ENCODE results near the gene LBP. TPM values are rescaled to one million over a fixed set of nuclear protein-coding genes. Genes with fewer than 3 reads are reported as not detected.

LBP gene
- total and polyA plus RNA-seq, 2 donors (not counting 1 experiment from before 2014, with no cell fraction given): not detected

DNA sequence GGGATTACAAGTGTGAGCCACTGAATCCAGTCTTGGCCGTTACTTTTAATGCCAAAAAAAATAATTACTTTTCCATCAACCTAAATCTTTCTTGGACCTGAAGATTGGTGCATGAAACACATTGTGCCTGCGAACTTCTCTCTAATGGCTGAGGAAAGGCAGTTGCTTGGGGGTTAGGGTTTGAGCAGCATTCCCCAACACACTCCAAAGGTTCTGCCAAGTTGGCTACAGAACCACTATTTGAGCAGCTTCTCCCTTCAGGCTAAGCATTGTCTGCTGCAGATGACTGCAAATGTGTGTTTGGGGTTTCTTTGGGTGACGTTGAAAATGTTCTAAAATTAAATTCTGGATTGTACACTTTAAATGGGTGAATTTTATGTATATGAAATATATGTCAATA lies 6.3 kb upstream of the LBP start:
- Mint-ChIP-seq H3K27ac (no peak overlapping the region), H3K27me3 (peaks cover 30% of the 10 kb centered on the region), H3K4me3 (no peak overlapping the region), H3K9me3 (ENCODE audit: insufficient read depth) (peaks cover 3% of the 10 kb centered on the region), H3K4me1 (no peaks in the 10 kb centered on the region)
- ChIA-PET CTCF (no interaction called here), POLR2A (no interaction called here)
- ATAC-seq (ENCODE audit: low read depth) (no peak), DNase-seq (no peak)
- H3K4me2 ChIP-seq (replicated peaks; ENCODE audit: low read depth, low read length, poor library complexity, severe bottlenecking): no peak overlapping the region
- H3K27me3 ChIP-seq (replicated peaks in 1 of 4; ENCODE audit: control extremely low read depth in 1 of 4, control insufficient read depth in 3 of 4, insufficient read depth in 4 of 4, low read length in 3 of 4): peaks cover 0 to 12% (median 3%) of the 10 kb centered on the region in 4 experiments
- H3K27ac ChIP-seq (ENCODE audit: low read length in 2 of 2): no peak overlapping the region
- no peaks in the 10 kb centered on the region for H3K4me1 ChIP-seq (ENCODE audit: control insufficient read depth in 2 of 2, insufficient read depth in 2 of 2, low read length in 2 of 2)
- intact Hi-C loops (cut with micrococcal nuclease): no loop called here
- no CpG with 5 or more reads among the region's 3 CpGs for WGBS (ENCODE audit: insufficient coverage)
- no peak overlapping the region for H2AFZ ChIP-seq (ENCODE audit: insufficient read depth, low read depth, low read length, poor library complexity, severe bottlenecking)
- H3K36me3 ChIP-seq (replicated peaks in 1 of 2; ENCODE audit: control extremely low read depth in 1 of 2, control insufficient read depth in 1 of 2, extremely low read depth in 1 of 2, insufficient read depth in 2 of 2, low read length in 1 of 2): no peaks in the 10 kb centered on the region
- no peak overlapping the region for H3K4me3 ChIP-seq (ENCODE audit: control extremely low read depth in 1 of 5, extremely low read depth in 1 of 5, insufficient read depth in 1 of 5, low read depth in 2 of 5, low read length in 4 of 5)
- peaks cover 0 to 16% (median 11%) of the 10 kb centered on the region in 3 donors for H3K9me3 ChIP-seq (ENCODE audit: control extremely low read depth in 1 of 3, control insufficient read depth in 2 of 3, insufficient read depth in 1 of 3, low read length in 2 of 3)
- H4K20me1 ChIP-seq (ENCODE audit: control insufficient read depth, insufficient read depth, low read length, poor library complexity, severe bottlenecking): no peaks in the 10 kb centered on the region
- H3K9ac ChIP-seq (ENCODE audit: low read length): no peak overlapping the region
- TF ChIP-seq, protein P1, sequence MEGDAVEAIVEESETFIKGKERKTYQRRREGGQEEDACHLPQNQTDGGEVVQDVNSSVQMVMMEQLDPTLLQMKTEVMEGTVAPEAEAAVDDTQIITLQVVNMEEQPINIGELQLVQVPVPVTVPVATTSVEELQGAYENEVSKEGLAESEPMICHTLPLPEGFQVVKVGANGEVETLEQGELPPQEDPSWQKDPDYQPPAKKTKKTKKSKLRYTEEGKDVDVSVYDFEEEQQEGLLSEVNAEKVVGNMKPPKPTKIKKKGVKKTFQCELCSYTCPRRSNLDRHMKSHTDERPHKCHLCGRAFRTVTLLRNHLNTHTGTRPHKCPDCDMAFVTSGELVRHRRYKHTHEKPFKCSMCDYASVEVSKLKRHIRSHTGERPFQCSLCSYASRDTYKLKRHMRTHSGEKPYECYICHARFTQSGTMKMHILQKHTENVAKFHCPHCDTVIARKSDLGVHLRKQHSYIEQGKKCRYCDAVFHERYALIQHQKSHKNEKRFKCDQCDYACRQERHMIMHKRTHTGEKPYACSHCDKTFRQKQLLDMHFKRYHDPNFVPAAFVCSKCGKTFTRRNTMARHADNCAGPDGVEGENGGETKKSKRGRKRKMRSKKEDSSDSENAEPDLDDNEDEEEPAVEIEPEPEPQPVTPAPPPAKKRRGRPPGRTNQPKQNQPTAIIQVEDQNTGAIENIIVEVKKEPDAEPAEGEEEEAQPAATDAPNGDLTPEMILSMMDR (IDR thresholded peaks at IDR 0.05): no peak
- no peak for TF ChIP-seq EZH2 (IDR thresholded peaks at IDR 0.05; ENCODE audit: borderline replicate concordance, insufficient read depth, low read depth, low read length, poor library complexity, severe bottlenecking)
- H3K79me2 ChIP-seq (ENCODE audit: control insufficient read depth, insufficient read depth, low read length): no peaks in the 10 kb centered on the region

DNA sequence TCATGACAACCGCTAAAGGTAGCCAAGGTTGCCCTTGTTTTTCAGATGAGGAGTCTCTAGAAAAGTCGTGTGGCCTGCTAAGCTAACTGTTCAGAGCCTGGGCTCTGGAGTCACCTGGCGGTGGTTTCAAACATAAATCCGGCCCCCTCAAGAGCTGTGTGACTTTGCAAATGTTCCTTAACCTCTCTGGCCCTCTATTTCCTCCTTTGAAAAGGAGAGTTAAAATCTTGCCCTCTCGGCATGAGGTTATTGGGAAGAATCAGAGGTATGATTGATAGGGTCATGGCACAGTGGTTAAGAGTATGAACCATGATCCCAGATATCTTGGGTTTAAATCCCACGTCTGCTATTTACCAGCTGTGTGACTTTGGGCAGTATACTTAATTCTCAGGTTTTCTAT lies 5.6 kb upstream of the LBP start:
- TF ChIP-seq EZH2 (IDR thresholded peaks at IDR 0.05; ENCODE audit: borderline replicate concordance, insufficient read depth, low read depth, low read length, poor library complexity, severe bottlenecking): no peak
- TF ChIP-seq, protein P1 (IDR thresholded peaks at IDR 0.05): no peak
- Histone ChIP-seq H4K20me1 (ENCODE audit: control insufficient read depth, insufficient read depth, low read length, poor library complexity, severe bottlenecking) (no peaks in the 10 kb centered on the region), H3K9me3 (ENCODE audit: control extremely low read depth in 1 of 3, control insufficient read depth in 2 of 3, insufficient read depth in 1 of 3, low read length in 2 of 3) (peaks cover 0 to 13% (median 11%) of the 10 kb centered on the region in 3 donors), H3K79me2 (ENCODE audit: control insufficient read depth, insufficient read depth, low read length) (no peaks in the 10 kb centered on the region), H3K4me1 (ENCODE audit: control insufficient read depth in 2 of 2, insufficient read depth in 2 of 2, low read length in 2 of 2) (no peaks in the 10 kb centered on the region), H3K9ac (ENCODE audit: low read length) (no peak overlapping the region), H3K4me3 (ENCODE audit: control extremely low read depth in 1 of 5, extremely low read depth in 1 of 5, insufficient read depth in 1 of 5, low read depth in 2 of 5, low read length in 4 of 5) (no peak overlapping the region), H3K27ac (ENCODE audit: low read length in 2 of 2) (no peak overlapping the region), H3K27me3 (replicated peaks in 1 of 4; ENCODE audit: control extremely low read depth in 1 of 4, control insufficient read depth in 3 of 4, insufficient read depth in 4 of 4, low read length in 3 of 4) (peaks cover 0 to 12% (median 3%) of the 10 kb centered on the region in 4 experiments), H2AFZ (ENCODE audit: insufficient read depth, low read depth, low read length, poor library complexity, severe bottlenecking) (no peak overlapping the region), H3K4me2 (replicated peaks; ENCODE audit: low read depth, low read length, poor library complexity, severe bottlenecking) (no peak overlapping the region), H3K36me3 (replicated peaks in 1 of 2; ENCODE audit: control extremely low read depth in 1 of 2, control insufficient read depth in 1 of 2, extremely low read depth in 1 of 2, insufficient read depth in 2 of 2, low read length in 1 of 2) (no peaks in the 10 kb centered on the region)
- intact Hi-C loops (cut with micrococcal nuclease): no loop called here
- ATAC-seq (ENCODE audit: low read depth) (no peak), DNase-seq (no peak)
- WGBS (ENCODE audit: insufficient coverage): 55% methylated on average over 2 of the region's 6 CpGs
- Mint-ChIP-seq H3K9me3 (ENCODE audit: insufficient read depth) (peaks cover 3% of the 10 kb centered on the region), H3K27ac (no peak overlapping the region), H3K27me3 (peaks cover 30% of the 10 kb centered on the region), H3K4me1 (no peaks in the 10 kb centered on the region), H3K4me3 (no peak overlapping the region)
- POLR2A ChIA-PET: no interaction called here
- CTCF ChIA-PET: no interaction called here

Data from B cell (primary cell).